Mammary epithelial cell (primary cell): ENCODE data around the gene TNFSF8.

Experiments used
- EZH2 ChIP-seq: IDR thresholded peaks from 2 replicates; pipeline ENCODE4 v1.6.1; 2012; ENCODE audit warnings: low read length, inconsistent platforms, borderline replicate concordance
- TF ChIP-seq, protein P1 (sequence below), 2 donors: IDR thresholded peaks in 1 of 2; conservative IDR thresholded peaks in 1 of 2; 2 replicates each; pipeline ENCODE4 v1.5.1; 2011 to 2012; ENCODE audit warnings: inconsistent platforms in 2 of 2, low read length in 2 of 2, mild to moderate bottlenecking in 2 of 2, control low read depth in 1 of 2, low read depth in 1 of 2; ENCODE audit not compliant: insufficient read depth in 1 of 2; ENCODE audit errors: extremely low read depth in 1 of 2

DNA sequence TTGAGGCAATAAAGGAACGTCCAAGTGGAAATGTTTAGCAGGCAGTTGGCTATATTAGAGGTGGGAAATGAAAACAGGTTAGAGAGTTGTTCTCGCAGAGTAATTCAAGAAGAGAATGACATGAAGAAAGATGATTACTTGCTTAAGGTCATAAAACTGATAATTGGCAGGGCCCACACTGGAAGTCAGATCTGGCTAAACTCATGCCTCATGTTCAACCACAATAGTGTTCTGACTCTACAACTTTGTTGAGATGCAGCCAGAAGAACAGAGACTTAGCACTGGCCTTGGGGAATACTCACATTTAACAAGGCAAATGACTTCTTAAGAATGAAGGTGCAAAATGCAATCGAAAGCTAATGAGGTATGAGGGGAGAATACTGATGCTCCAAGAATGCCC is 27.2 kb upstream of the TNFSF8 start:
- TF ChIP-seq, protein P1, sequence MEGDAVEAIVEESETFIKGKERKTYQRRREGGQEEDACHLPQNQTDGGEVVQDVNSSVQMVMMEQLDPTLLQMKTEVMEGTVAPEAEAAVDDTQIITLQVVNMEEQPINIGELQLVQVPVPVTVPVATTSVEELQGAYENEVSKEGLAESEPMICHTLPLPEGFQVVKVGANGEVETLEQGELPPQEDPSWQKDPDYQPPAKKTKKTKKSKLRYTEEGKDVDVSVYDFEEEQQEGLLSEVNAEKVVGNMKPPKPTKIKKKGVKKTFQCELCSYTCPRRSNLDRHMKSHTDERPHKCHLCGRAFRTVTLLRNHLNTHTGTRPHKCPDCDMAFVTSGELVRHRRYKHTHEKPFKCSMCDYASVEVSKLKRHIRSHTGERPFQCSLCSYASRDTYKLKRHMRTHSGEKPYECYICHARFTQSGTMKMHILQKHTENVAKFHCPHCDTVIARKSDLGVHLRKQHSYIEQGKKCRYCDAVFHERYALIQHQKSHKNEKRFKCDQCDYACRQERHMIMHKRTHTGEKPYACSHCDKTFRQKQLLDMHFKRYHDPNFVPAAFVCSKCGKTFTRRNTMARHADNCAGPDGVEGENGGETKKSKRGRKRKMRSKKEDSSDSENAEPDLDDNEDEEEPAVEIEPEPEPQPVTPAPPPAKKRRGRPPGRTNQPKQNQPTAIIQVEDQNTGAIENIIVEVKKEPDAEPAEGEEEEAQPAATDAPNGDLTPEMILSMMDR (conservative IDR thresholded peaks at IDR 0.05 in 1 of 2, IDR thresholded peaks at IDR 0.05 in 1 of 2; ENCODE audit: extremely low read depth in 1 of 2, insufficient read depth in 1 of 2, low read depth in 1 of 2, low read length in 2 of 2): no peak
- TF ChIP-seq EZH2: no peak
